Chondrocyte (in vitro differentiated cells): ENCODE data around the gene ALPI. TPM values are rescaled to one million over a fixed set of nuclear protein-coding genes. Genes with fewer than 3 reads are reported as not detected.

Source experiments
- DNase-seq: peaks from one replicate; pipeline ENCODE4 v3.0.0; 2021; ENCODE audit warnings: mixed read lengths, low spot score
- H3K27ac Mint-ChIP-seq: one replicate; pipeline ENCODE4 v1.8.0; 2021; ENCODE audit warnings: mild to moderate bottlenecking, moderate library complexity, mixed read lengths; ENCODE audit not compliant: unreplicated experiment
- H3K27me3 Mint-ChIP-seq: 2 replicates; pipeline ENCODE4 v1.8.0; 2021; ENCODE audit warnings: low read depth, mixed read lengths
- H3K36me3 Mint-ChIP-seq: 2 replicates; pipeline ENCODE4 v1.8.0; 2021; ENCODE audit warnings: low read depth, mixed read lengths
- H3K4me1 Mint-ChIP-seq: 2 replicates; pipeline ENCODE4 v1.8.0; 2021; ENCODE audit warnings: low read depth, mild to moderate bottlenecking, mixed read lengths
- H3K4me3 Mint-ChIP-seq: one replicate; pipeline ENCODE4 v1.8.0; 2021; ENCODE audit warnings: mild to moderate bottlenecking, moderate library complexity, mixed read lengths; ENCODE audit not compliant: unreplicated experiment
- H3K9me3 Mint-ChIP-seq: 2 replicates; pipeline ENCODE4 v1.8.0; 2021; ENCODE audit warnings: low read depth, mixed read lengths
- CTCF ChIP-seq: fragments of 200-600 bp; sonication (generic); IDR thresholded peaks from 2 replicates; pipeline ENCODE4 v1.5.0; 2021; ENCODE audit warnings: antibody characterized with exemption, mild to moderate bottlenecking, moderate library complexity
- total RNA-seq: library from RNA; stranded (reverse); gene quantifications from 3 replicates; pipeline ENCODE4 v1.2.1, GENCODE V29; 2021

The ALPI gene
- total RNA-seq, 1 donor from 2014 or later: not detected

- no peaks in the 10 kb centered on the region for H3K36me3 Mint-ChIP-seq
- DNase-seq: no peak
- no peak for TF ChIP-seq CTCF
- no peaks in the 10 kb centered on the region for H3K9me3 Mint-ChIP-seq
- peaks cover 50% of the 10 kb centered on the region for H3K27me3 Mint-ChIP-seq
- no peak overlapping the region for H3K4me3 Mint-ChIP-seq
- H3K4me1 Mint-ChIP-seq: peaks cover 6% of the 10 kb centered on the region
- H3K27ac Mint-ChIP-seq: no peak overlapping the region
Measured at GRCh38 chr2:232508251-232508650, 52.3 kb downstream of the ALPI start.

Other genes with a start within 250 kb of the ALPI start
- not detected in 3 replicates for gene ALPP, start 77.4 kb upstream of the ALPI start, total RNA-seq
- gene ALPG, start 49.3 kb upstream of the ALPI start, total RNA-seq: not detected in 3 replicates
- 0.12 to 0.53 TPM in 2 of 3 replicates, not detected in the other for gene ECEL1, start 31.7 kb downstream of the ALPI start, total RNA-seq
- gene PRSS56, start 64.2 kb downstream of the ALPI start, total RNA-seq: not detected in 3 replicates
- not detected in 3 replicates for gene CHRND, start 70.0 kb downstream of the ALPI start, total RNA-seq
- gene CHRNG, start 83.5 kb downstream of the ALPI start, total RNA-seq: not detected in 3 replicates
- gene TIGD1, start 94.4 kb downstream of the ALPI start, total RNA-seq: 3.2 to 6.7 TPM (median 3.3 TPM) in 3 replicates
- gene EIF4E2, start 94.5 kb downstream of the ALPI start, total RNA-seq: 87.1 to 95.7 TPM (median 89.3 TPM) in 3 replicates
- 109 to 178 TPM (median 175 TPM) in 3 replicates for gene EFHD1, start 177.5 kb downstream of the ALPI start, total RNA-seq
- gene GIGYF2, start 241.2 kb downstream of the ALPI start, total RNA-seq: 45.4 to 60.4 TPM (median 45.6 TPM) in 3 replicates